Panc1 (cell line): ENCODE data around the gene KCNE4. TPM values are rescaled to one million over a fixed set of nuclear protein-coding genes. Genes with fewer than 3 reads are reported as not detected.

ENCODE experiments used
- ATAC-seq: fragments of 200-7000 bp; cut with Tn5 transposase; 2 replicates; pipeline ENCODE4 v1.9.1; 2020; ENCODE audit warnings: mild to moderate bottlenecking, moderate library complexity
- BruUV-seq: library from RNA; stranded (reverse); fragments of 400-500 nt; replicated peaks from 2 replicates; lab custom pipeline; 2021; lab: Mats Ljungman, UMichigan
- CTCF ChIA-PET: fragments of 300-600 bp; sonication (Branson Sonifier 250); formaldehyde crosslinking; loops from one replicate; lab custom pipeline; 2022; ENCODE audit warnings: antibody characterized with exemption; lab: Charles Lee
- POLR2A ChIA-PET: fragments of 300-600 bp; sonication (Branson Sonifier 250); formaldehyde crosslinking; loops from one replicate; lab custom pipeline; 2022; ENCODE audit warnings: antibody characterized with exemption; lab: Charles Lee
- DNase-seq: peaks from one replicate; pipeline ENCODE4 v3.0.0-alpha.2; 2010; ENCODE audit warnings: low read depth, low spot score
- H3K27ac ChIP-seq: 2 replicates; pipeline ENCODE4 v1.5.1; 2011; ENCODE audit warnings: mild to moderate bottlenecking, low read length, inconsistent platforms
- H3K27me3 ChIP-seq: fragments of 200-500 bp; sonication (Bioruptor generic); 2 replicates; pipeline ENCODE4 v1.6.0; 2014; ENCODE audit warnings: low read length, inconsistent platforms; ENCODE audit not compliant: control insufficient read depth, insufficient read depth
- H3K36me3 ChIP-seq: fragments of 200-500 bp; sonication (Bioruptor generic); 2 replicates; pipeline ENCODE4 v1.5.1; 2014; ENCODE audit warnings: inconsistent platforms, mild to moderate bottlenecking, low read length, moderate library complexity; ENCODE audit not compliant: control insufficient read depth, insufficient read depth
- H3K4me1 ChIP-seq: 2 replicates; pipeline ENCODE4 v1.5.1; 2011; ENCODE audit warnings: inconsistent platforms, mild to moderate bottlenecking, low read length, moderate library complexity; ENCODE audit not compliant: control insufficient read depth, insufficient read depth
- H3K4me3 ChIP-seq, 2 experiments: 2 replicates each; pipeline ENCODE4 v1.5.1; 2011 to 2012; ENCODE audit warnings: low read depth in 2 of 2, low read length in 2 of 2, mild to moderate bottlenecking in 2 of 2, inconsistent platforms in 1 of 2, moderate library complexity in 1 of 2
- H3K9me3 ChIP-seq: fragments of 200-500 bp; sonication (Bioruptor generic); 2 replicates; pipeline ENCODE4 v1.5.1; 2014; ENCODE audit warnings: low read depth, mild to moderate bottlenecking, inconsistent platforms, low read length, moderate library complexity; ENCODE audit not compliant: control insufficient read depth, insufficient read depth
- POLR2AphosphoS5 ChIP-seq: IDR thresholded peaks from 2 replicates; pipeline ENCODE4 v1.6.1; 2012; ENCODE audit warnings: mild to moderate bottlenecking, low read depth, low read length, moderate library complexity
- SIN3A ChIP-seq: IDR thresholded peaks from 2 replicates; pipeline ENCODE4 v1.6.1; 2012; ENCODE audit warnings: low read depth, mild to moderate bottlenecking, low read length, moderate library complexity, borderline replicate concordance; ENCODE audit not compliant: insufficient read depth
- TCF7L2 ChIP-seq: IDR thresholded peaks from 2 replicates; pipeline ENCODE4 v1.6.1; 2011; ENCODE audit warnings: mild to moderate bottlenecking, low read depth, low read length, inconsistent platforms
- in situ Hi-C: cut with HindIII; loops from 2 replicates; pipeline ENCODE4 v1.10.0; 2016; ENCODE audit warnings: low sequenced_read_pairs, low pct_unique_long_range_greater_than_20kb
- intact Hi-C: fragments of 100-400 bp; cut with micrococcal nuclease; formaldehyde crosslinking; loops from one replicate; pipeline ENCODE4 v1.10.0; 2022; ENCODE audit not compliant: unreplicated experiment
- total RNA-seq: library from RNA; stranded (reverse); gene quantifications from one replicate; pipeline ENCODE4 v1.2.1, GENCODE V29; 2021; ENCODE audit not compliant: unreplicated experiment
- TF ChIP-seq, protein P1 (sequence below): fragments of 450-650 bp; IDR thresholded peaks from 2 replicates; pipeline ENCODE4 v1.5.1; 2017; ENCODE audit warnings: mild to moderate bottlenecking
- TF ChIP-seq, protein P2 (sequence below), 2 experiments: IDR thresholded peaks; 2 replicates each; pipeline ENCODE4 v1.6.1; 2011 to 2012; ENCODE audit warnings: low read depth in 2 of 2, control low read depth in 1 of 2, low read length in 1 of 2, mild to moderate bottlenecking in 1 of 2, moderate library complexity in 1 of 2; ENCODE audit not compliant: insufficient read depth in 1 of 2

The KCNE4 gene
- total RNA-seq, 1 experiment from 2014 or later: 0.21 TPM

DNA sequence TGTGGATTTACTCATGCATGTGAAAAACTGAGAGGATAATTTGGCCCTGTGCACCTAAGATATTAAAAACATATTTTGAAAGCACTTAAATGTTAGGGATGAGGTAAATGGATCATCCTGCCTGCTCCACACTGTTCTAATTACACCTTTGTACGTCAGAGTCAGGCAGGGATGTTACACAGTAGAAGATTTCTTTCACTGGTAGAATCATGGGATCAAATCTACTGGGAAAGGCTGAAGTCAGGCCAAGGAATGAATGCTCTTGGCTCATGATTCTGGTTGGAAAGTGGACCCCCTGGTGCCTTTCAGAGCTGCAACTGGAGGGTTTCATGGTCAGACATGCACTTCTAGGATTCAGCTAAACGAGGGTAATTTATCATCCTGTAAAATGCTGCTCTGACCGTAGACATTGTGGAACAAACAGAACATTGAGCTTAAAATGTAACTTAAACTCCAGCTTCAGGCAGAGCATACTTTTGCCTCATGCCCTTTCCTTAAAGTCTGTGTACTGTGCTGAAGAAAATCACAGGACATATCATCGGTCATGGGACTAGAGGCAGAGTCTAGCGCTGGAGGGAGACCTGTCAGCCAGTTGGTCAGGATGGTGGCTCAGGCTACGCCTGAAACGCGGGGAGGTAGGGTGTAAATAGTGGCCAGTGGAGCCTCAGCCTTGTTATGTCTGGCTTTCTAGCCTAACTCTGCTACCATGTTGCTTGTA, 4.9 kb downstream of the KCNE4 start:
- H3K27me3 ChIP-seq: no peaks in the 10 kb centered on the region
- BruUV-seq: no TSS peak
- DNase-seq (no peak), ATAC-seq (no peak)
- intact Hi-C loops: no loop called here
- no peaks in the 10 kb centered on the region for H3K36me3 ChIP-seq
- TF ChIP-seq, protein P1, sequence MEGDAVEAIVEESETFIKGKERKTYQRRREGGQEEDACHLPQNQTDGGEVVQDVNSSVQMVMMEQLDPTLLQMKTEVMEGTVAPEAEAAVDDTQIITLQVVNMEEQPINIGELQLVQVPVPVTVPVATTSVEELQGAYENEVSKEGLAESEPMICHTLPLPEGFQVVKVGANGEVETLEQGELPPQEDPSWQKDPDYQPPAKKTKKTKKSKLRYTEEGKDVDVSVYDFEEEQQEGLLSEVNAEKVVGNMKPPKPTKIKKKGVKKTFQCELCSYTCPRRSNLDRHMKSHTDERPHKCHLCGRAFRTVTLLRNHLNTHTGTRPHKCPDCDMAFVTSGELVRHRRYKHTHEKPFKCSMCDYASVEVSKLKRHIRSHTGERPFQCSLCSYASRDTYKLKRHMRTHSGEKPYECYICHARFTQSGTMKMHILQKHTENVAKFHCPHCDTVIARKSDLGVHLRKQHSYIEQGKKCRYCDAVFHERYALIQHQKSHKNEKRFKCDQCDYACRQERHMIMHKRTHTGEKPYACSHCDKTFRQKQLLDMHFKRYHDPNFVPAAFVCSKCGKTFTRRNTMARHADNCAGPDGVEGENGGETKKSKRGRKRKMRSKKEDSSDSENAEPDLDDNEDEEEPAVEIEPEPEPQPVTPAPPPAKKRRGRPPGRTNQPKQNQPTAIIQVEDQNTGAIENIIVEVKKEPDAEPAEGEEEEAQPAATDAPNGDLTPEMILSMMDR: no peak
- no peak for TF ChIP-seq SIN3A
- no peak for TF ChIP-seq POLR2AphosphoS5
- TF ChIP-seq TCF7L2: no peak
- TF ChIP-seq, protein P2, sequence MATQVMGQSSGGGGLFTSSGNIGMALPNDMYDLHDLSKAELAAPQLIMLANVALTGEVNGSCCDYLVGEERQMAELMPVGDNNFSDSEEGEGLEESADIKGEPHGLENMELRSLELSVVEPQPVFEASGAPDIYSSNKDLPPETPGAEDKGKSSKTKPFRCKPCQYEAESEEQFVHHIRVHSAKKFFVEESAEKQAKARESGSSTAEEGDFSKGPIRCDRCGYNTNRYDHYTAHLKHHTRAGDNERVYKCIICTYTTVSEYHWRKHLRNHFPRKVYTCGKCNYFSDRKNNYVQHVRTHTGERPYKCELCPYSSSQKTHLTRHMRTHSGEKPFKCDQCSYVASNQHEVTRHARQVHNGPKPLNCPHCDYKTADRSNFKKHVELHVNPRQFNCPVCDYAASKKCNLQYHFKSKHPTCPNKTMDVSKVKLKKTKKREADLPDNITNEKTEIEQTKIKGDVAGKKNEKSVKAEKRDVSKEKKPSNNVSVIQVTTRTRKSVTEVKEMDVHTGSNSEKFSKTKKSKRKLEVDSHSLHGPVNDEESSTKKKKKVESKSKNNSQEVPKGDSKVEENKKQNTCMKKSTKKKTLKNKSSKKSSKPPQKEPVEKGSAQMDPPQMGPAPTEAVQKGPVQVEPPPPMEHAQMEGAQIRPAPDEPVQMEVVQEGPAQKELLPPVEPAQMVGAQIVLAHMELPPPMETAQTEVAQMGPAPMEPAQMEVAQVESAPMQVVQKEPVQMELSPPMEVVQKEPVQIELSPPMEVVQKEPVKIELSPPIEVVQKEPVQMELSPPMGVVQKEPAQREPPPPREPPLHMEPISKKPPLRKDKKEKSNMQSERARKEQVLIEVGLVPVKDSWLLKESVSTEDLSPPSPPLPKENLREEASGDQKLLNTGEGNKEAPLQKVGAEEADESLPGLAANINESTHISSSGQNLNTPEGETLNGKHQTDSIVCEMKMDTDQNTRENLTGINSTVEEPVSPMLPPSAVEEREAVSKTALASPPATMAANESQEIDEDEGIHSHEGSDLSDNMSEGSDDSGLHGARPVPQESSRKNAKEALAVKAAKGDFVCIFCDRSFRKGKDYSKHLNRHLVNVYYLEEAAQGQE (IDR thresholded peaks at IDR 0.05; ENCODE audit: insufficient read depth in 1 of 2, low read depth in 2 of 2, low read length in 1 of 2): no peak
- H3K4me1 ChIP-seq: no peaks in the 10 kb centered on the region
- H3K27ac ChIP-seq: no peak overlapping the region
- POLR2A ChIA-PET: no interaction called here
- no peak overlapping the region for H3K4me3 ChIP-seq
- in situ Hi-C loops: no loop called here
- no peaks in the 10 kb centered on the region for H3K9me3 ChIP-seq
- CTCF ChIA-PET: no interaction called here

DNA sequence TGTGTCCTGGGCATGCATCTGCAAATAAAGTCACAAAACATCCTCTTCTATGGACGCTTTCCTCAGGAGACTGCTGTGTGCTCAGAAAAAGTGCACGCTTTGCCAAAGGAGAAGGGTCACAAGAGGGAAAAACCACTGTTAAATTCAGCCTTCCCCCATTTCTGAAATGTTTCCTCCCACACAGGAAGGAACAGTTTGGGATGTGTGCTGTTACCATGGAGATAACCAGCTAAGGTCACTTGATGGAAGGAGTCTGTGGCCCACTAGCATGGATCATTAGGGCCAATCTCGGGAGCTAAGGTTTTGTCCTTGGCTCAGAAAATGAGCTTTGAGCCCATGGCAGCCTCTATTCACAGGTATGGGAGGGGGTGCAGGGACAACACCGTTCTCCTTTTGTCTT, 5.6 kb downstream of the KCNE4 start:
- CTCF ChIA-PET: no interaction called here
- POLR2A ChIA-PET: no interaction called here
- no TSS peak for BruUV-seq
- Histone ChIP-seq H3K27me3 (no peaks in the 10 kb centered on the region), H3K9me3 (no peaks in the 10 kb centered on the region), H3K27ac (no peak overlapping the region), H3K4me1 (no peaks in the 10 kb centered on the region), H3K36me3 (no peaks in the 10 kb centered on the region), H3K4me3 (no peak overlapping the region)
- in situ Hi-C loops (no loop called here), intact Hi-C loops (no loop called here)
- TF ChIP-seq TCF7L2 (no peak), SIN3A (no peak), POLR2AphosphoS5 (no peak)
- TF ChIP-seq, protein P2 (IDR thresholded peaks at IDR 0.05; ENCODE audit: insufficient read depth in 1 of 2, low read depth in 2 of 2, low read length in 1 of 2): no peak
- TF ChIP-seq, protein P1: no peak
- DNase-seq (no peak), ATAC-seq (no peak)
